Caco-2 (cell line): Measurements from ENCODE around the gene MIPEP. TPM values are rescaled to one million over a fixed set of nuclear protein-coding genes. Genes with fewer than 3 reads are reported as not detected.
A peak's percentile ranks its signal among the peaks of the same experiment; 100 is the strongest.

ENCODE experiments used
- BruUV-seq: library from RNA; stranded (reverse); fragments of 400-500 nt; replicated peaks from 2 replicates; lab custom pipeline; 2021; lab: Mats Ljungman, UMichigan
- CTCF ChIA-PET: fragments of 300-600 bp; sonication (Branson Sonifier 250); formaldehyde crosslinking; loops from one replicate; lab custom pipeline; 2022; ENCODE audit warnings: antibody characterized with exemption; lab: Charles Lee
- POLR2A ChIA-PET: fragments of 300-600 bp; sonication (Branson Sonifier 250); formaldehyde crosslinking; loops from one replicate; lab custom pipeline; 2022; ENCODE audit warnings: antibody characterized with exemption; lab: Charles Lee
- DNase-seq, 2 experiments: peaks; one replicate each; pipeline versions ENCODE4 v3.0.0 to v3.0.0-alpha.2; 2020 to 2022
- H3K27me3 ChIP-seq: replicated peaks from 2 replicates; pipeline ENCODE4 v1.6.0; 2011; ENCODE audit warnings: low read length; ENCODE audit not compliant: control insufficient read depth, insufficient read depth
- H3K36me3 ChIP-seq: 2 replicates; pipeline ENCODE4 v1.5.1; 2011; ENCODE audit warnings: low read length; ENCODE audit not compliant: control insufficient read depth, insufficient read depth
- H3K4me1 ChIP-seq: fragments of 250-450 bp; sonication (Bioruptor Pico); 2 replicates; pipeline ENCODE4 v1.5.1; 2020; ENCODE audit warnings: mild to moderate bottlenecking
- H3K4me3 ChIP-seq: 2 replicates; pipeline ENCODE4 v1.5.1; 2011; ENCODE audit warnings: low read depth, mild to moderate bottlenecking, control low read depth, low read length
- H3K9me3 ChIP-seq: fragments of 250-450 bp; sonication (Bioruptor Pico); 2 replicates; pipeline ENCODE4 v1.5.1; 2020; ENCODE audit warnings: mild to moderate bottlenecking, moderate library complexity
- H3K27ac Mint-ChIP-seq: one replicate; pipeline ENCODE4 v1.8.0; 2022; ENCODE audit warnings: mixed read lengths; ENCODE audit not compliant: unreplicated experiment
- H3K27me3 Mint-ChIP-seq: one replicate; pipeline ENCODE4 v1.8.0; 2022; ENCODE audit warnings: mixed read lengths; ENCODE audit not compliant: insufficient read depth, unreplicated experiment
- H3K36me3 Mint-ChIP-seq: one replicate; pipeline ENCODE4 v1.8.0; 2022; ENCODE audit warnings: mild to moderate bottlenecking, mixed read lengths; ENCODE audit not compliant: insufficient read depth, unreplicated experiment
- H3K4me1 Mint-ChIP-seq: one replicate; pipeline ENCODE4 v1.8.0; 2022; ENCODE audit warnings: low read depth, mixed read lengths; ENCODE audit not compliant: unreplicated experiment
- H3K4me3 Mint-ChIP-seq: one replicate; pipeline ENCODE4 v1.8.0; 2022; ENCODE audit warnings: mild to moderate bottlenecking, moderate library complexity, mixed read lengths; ENCODE audit not compliant: unreplicated experiment
- H3K9me3 Mint-ChIP-seq: one replicate; pipeline ENCODE4 v1.8.0; 2022; ENCODE audit warnings: mixed read lengths; ENCODE audit not compliant: unreplicated experiment
- CTCF ChIP-seq, 2 experiments: fragments of 200-600 bp in 1 of 2; IDR thresholded peaks; 1 replicate in 1 of 2; 2 replicates in 1 of 2; pipeline versions ENCODE4 v1.5.1 to v1.8.0; 2011 to 2022; ENCODE audit warnings: antibody characterized with exemption in 1 of 2, control low read depth in 1 of 2, inconsistent platforms in 1 of 2, low read depth in 1 of 2, low read length in 1 of 2, mild to moderate bottlenecking in 1 of 2, moderate library complexity in 1 of 2; ENCODE audit not compliant: insufficient read depth in 1 of 2, severe bottlenecking in 1 of 2, unreplicated experiment in 1 of 2
- intact Hi-C: fragments of 100-400 bp; cut with micrococcal nuclease; formaldehyde crosslinking; loops from one replicate; pipeline ENCODE4 v1.10.0; 2022; ENCODE audit not compliant: unreplicated experiment
- total RNA-seq: library from RNA; stranded (reverse); gene quantifications from 2 replicates; pipeline ENCODE4 v1.2.3, GENCODE V29; 2022

MIPEP gene
- total RNA-seq, 1 experiment from 2014 or later, result 40.6 TPM

DNA sequence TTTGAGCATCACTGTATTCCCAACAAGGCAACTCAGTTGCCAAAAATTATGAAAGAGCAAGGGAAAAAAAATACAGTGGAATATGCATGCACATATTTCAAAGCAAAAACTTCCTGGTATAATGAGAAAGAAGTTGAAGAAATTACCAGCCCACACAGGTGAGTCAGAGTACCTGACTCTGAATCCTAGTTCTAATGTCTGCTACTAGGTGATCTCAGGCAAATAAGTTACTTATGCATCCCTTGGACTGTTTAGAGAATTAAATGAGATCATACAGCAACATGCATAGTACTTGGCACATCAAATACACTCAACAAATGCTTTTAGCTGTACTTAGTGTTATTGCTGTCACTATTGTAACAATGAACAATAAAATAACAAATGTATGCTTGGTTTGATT is 144.9 kb downstream of the MIPEP start:
- POLR2A ChIA-PET, result no interaction called here
- Histone ChIP-seq H3K9me3 (no peaks in the 10 kb centered on the region), H3K27me3 (no peaks in the 10 kb centered on the region), H3K36me3 (no peaks in the 10 kb centered on the region; the same call in 1 of the 2 replicates), H3K4me1 (peaks cover 53% of the 10 kb centered on the region), H3K4me3 (no peak overlapping the region)
- CTCF ChIA-PET, result interaction anchor here (1.0 to 1.3 kb wide), 3 partner anchors 97 to 174 kb away, joined by 4 to 5 read pairs (median 5); partner anchors contain the start of gene TNFRSF19
- H3K36me3 Mint-ChIP-seq, result peaks cover 12% of the 10 kb centered on the region
- no peak for TF ChIP-seq CTCF (IDR thresholded peaks at IDR 0.05; ENCODE audit: insufficient read depth in 1 of 2, low read depth in 1 of 2, low read length in 1 of 2, severe bottlenecking in 1 of 2, unreplicated experiment in 1 of 2)
- DNase-seq, result no peak
- peak overlapping the region; percentile 62 for H3K4me3 Mint-ChIP-seq
- intact Hi-C loops, result loop anchor here (5.0 kb wide), 2 partner anchors 52 to 112 kb away; no protein-coding TSS in a partner anchor
- peak overlapping the region; percentile 76 for H3K27ac Mint-ChIP-seq
- H3K9me3 Mint-ChIP-seq, result no peaks in the 10 kb centered on the region
- H3K4me1 Mint-ChIP-seq, result peaks cover 54% of the 10 kb centered on the region
- TSS peak; percentile 82 for BruUV-seq
- H3K27me3 Mint-ChIP-seq, result no peaks in the 10 kb centered on the region

- Mint-ChIP-seq H3K4me1 (peaks cover 57% of the 10 kb centered on the region), H3K27me3 (no peaks in the 10 kb centered on the region), H3K4me3 (peak overlapping the region; percentile 62), H3K9me3 (no peaks in the 10 kb centered on the region), H3K36me3 (peaks cover 8% of the 10 kb centered on the region), H3K27ac (peak overlapping the region; percentile 76)
- Histone ChIP-seq H3K4me1 (peaks cover 45% of the 10 kb centered on the region), H3K4me3 (no peak overlapping the region), H3K9me3 (no peaks in the 10 kb centered on the region), H3K27me3 (no peaks in the 10 kb centered on the region), H3K36me3 (no peaks in the 10 kb centered on the region; the same call in 1 of the 2 replicates)
- intact Hi-C loops, result loop anchor here (1.0 to 5.0 kb wide), 6 partner anchors 25 to 165 kb away; no protein-coding TSS in a partner anchor
- TF ChIP-seq CTCF (IDR thresholded peaks at IDR 0.05; ENCODE audit: insufficient read depth in 1 of 2, low read depth in 1 of 2, low read length in 1 of 2, severe bottlenecking in 1 of 2, unreplicated experiment in 1 of 2), result no peak
- POLR2A ChIA-PET, result no interaction called here
- CTCF ChIA-PET, result interaction anchor here (1.0 to 1.3 kb wide), 3 partner anchors 98 to 173 kb away, joined by 4 to 5 read pairs (median 5); partner anchors contain the start of gene TNFRSF19
- no TSS peak for BruUV-seq
- peak; percentile 50 to 67 for DNase-seq
Measured at GRCh38 chr13:23743278-23744076, 145.7 kb downstream of the MIPEP start.

GRCh38 chr13:23741879-23742510 is 147.2 kb downstream of the MIPEP start:
- H3K36me3 ChIP-seq, result no peaks in the 10 kb centered on the region; the same call in 1 of the 2 replicates
- peak; percentile 65 to 66 for DNase-seq
- ChIA-PET CTCF (interaction anchor here (0.6 to 1.3 kb wide), 7 partner anchors 8 to 517 kb away, joined by 3 to 6 read pairs (median 3); no protein-coding TSS in a partner anchor), POLR2A (no interaction called here)
- TF ChIP-seq CTCF (IDR thresholded peaks at IDR 0.05; ENCODE audit: insufficient read depth in 1 of 2, low read depth in 1 of 2, low read length in 1 of 2, severe bottlenecking in 1 of 2, unreplicated experiment in 1 of 2), result peak; percentile 65 to 81
- no peaks in the 10 kb centered on the region for H3K9me3 ChIP-seq
- H3K4me3 Mint-ChIP-seq, result no peak overlapping the region
- no peaks in the 10 kb centered on the region for H3K27me3 Mint-ChIP-seq
- no TSS peak for BruUV-seq
- H3K27ac Mint-ChIP-seq, result peak overlapping the region; percentile 64
- H3K4me1 Mint-ChIP-seq, result peaks cover 46% of the 10 kb centered on the region
- H3K36me3 Mint-ChIP-seq, result peaks cover 7% of the 10 kb centered on the region
- intact Hi-C loops, result loop anchor here (2.0 to 5.0 kb wide), 4 partner anchors 23 to 163 kb away; no protein-coding TSS in a partner anchor
- H3K27me3 ChIP-seq, result no peaks in the 10 kb centered on the region
- no peaks in the 10 kb centered on the region for H3K9me3 Mint-ChIP-seq
- H3K4me3 ChIP-seq, result no peak overlapping the region
- H3K4me1 ChIP-seq, result peaks cover 39% of the 10 kb centered on the region
